Adrenal gland (tissue), 5 donors: ENCODE data around the gene GPSM1.

Experiments
- POLR2A ChIP-seq, 2 donors: fragments of 450-650 bp; IDR thresholded peaks; one replicate each; pipeline ENCODE4 v1.6.1; 2017; ENCODE audit warnings: antibody characterized with exemption in 2 of 2, mild to moderate bottlenecking in 2 of 2, moderate library complexity in 1 of 2
- TF ChIP-seq, protein P1 (sequence below), 6 experiments: fragments of 450-650 bp in 4 of 6; fragments of 200-600 bp in 2 of 6; sonication (generic) in 1 of 6; IDR thresholded peaks; 1 replicate in 5 of 6; 2 replicates in 1 of 6; pipeline versions ENCODE4 v1.5.1 to v1.8.0; 2016 to 2021; ENCODE audit warnings: antibody characterized with exemption in 6 of 6, mild to moderate bottlenecking in 2 of 6, moderate library complexity in 1 of 6
- donor health status: DM: no; HTN: no; CAD: no.

DNA sequence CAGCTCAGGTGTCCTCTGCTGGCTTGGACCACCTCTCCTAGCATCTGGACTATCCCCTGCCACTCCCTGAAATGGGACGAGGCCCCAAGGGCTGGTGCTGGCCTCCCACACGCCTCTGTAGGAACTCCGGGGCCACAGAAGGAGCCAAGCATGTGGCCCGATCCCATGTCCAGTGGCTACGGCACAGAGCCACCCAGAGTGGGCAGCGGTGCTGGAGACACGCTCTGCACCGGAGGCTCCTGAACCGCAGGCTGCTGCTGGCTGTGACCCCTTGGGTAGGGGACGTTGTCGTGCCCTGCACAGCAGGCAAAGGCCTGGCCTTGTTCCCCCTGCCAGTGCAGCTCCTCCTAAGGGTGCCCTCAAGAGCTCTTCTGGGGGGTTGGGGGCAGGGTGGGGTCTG is 52.6 kb downstream of the GPSM1 start:
- TF ChIP-seq, protein P1, sequence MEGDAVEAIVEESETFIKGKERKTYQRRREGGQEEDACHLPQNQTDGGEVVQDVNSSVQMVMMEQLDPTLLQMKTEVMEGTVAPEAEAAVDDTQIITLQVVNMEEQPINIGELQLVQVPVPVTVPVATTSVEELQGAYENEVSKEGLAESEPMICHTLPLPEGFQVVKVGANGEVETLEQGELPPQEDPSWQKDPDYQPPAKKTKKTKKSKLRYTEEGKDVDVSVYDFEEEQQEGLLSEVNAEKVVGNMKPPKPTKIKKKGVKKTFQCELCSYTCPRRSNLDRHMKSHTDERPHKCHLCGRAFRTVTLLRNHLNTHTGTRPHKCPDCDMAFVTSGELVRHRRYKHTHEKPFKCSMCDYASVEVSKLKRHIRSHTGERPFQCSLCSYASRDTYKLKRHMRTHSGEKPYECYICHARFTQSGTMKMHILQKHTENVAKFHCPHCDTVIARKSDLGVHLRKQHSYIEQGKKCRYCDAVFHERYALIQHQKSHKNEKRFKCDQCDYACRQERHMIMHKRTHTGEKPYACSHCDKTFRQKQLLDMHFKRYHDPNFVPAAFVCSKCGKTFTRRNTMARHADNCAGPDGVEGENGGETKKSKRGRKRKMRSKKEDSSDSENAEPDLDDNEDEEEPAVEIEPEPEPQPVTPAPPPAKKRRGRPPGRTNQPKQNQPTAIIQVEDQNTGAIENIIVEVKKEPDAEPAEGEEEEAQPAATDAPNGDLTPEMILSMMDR (IDR thresholded peaks at IDR 0.05): no peak
- no peak for TF ChIP-seq POLR2A (IDR thresholded peaks at IDR 0.05)
